Measurements from ENCODE around the gene GRSF1.
A peak's percentile ranks its signal among the peaks of the same experiment; 100 is the strongest.
"Not testable (repeated sequence)": the region's sequence is repeated elsewhere in the genome, so short reads cannot be mapped to it uniquely, and the experiment has no call there.

GRSF1 gene

DNA sequence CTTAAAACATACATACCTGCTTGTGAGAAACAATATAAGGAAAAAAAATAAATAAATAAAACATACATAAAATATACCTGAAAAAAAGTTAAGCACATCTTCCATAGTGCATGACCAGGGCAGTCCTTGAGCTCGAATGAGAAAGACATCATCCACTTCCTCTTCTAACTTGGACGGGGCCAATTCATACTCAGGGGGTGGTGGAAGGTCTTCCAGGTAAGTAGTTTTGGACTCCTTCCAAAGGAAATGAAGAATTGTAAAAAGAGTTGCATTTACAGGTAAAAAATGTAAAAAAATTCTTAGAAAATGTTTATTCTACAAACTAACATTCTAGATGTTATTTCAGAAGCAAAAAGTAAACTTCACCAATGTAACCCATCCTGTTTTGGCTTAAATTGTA lies 3.6 kb downstream of the GRSF1 start:
- DNase-seq (ENCODE audit: low read depth in 2 of 2): no peak

DNA sequence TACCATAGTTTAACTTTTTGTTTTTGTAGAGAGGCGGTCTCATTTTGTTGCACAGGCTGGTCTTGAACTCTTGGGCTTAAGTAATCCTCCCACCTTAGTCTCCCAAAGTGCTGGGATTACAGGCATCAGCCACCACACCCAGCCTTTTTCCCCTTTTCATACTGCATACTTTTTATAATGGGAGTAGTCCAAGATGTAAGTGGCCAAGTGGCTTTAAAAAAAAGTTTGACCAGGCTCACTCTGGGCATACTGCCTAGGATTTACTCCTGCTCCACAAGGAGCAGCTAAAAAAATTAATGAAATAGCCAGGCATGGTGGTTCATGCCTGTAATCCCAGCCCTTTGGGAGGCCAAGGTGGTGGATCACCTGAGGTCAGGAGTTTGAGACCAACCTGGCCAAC lies 6.0 kb downstream of the GRSF1 start:
- DNase-seq (ENCODE audit: low read depth in 2 of 2): no peak

DNA sequence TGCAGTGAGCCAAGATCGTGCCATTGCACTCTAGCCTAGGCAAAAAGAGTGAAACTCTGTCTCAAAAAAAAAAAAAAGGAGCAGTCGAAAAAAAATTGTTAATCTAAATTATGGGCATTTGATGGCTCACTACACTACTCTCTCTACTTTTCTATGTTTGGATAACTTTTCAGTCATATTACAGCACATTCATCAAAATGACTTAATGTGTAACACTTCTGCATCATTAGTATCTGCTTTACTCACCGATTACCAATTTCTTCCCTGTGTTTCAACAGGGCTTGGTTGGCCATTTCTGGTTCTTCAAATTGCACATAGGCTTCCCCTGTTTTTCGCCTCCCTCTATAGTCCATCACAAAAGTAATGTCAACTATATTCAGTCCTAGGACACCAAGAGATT lies 8.4 kb downstream of the GRSF1 start:
- DNase-seq (ENCODE audit: low read depth in 2 of 2): no peak

DNA sequence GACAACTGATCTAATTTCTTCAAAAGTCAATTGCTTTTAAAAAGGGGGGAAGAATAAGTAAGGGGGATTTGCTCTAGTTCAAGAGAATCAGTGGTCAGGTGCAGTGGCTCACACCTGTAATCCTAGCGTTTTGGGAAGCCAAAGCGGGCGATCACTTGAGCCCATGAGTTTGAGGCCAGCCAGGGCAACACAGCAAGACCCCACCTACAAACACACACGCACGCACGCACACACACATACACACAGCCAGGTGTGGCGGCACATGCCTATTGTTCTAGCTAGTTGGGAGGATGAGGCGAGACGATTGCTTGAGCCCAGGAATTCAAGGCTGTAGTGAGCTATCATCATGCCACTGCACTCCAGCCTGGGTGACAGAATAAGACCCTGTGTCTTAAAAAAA lies 9.6 kb downstream of the GRSF1 start:
- DNase-seq (ENCODE audit: low read depth in 2 of 2): no peak

DNA sequence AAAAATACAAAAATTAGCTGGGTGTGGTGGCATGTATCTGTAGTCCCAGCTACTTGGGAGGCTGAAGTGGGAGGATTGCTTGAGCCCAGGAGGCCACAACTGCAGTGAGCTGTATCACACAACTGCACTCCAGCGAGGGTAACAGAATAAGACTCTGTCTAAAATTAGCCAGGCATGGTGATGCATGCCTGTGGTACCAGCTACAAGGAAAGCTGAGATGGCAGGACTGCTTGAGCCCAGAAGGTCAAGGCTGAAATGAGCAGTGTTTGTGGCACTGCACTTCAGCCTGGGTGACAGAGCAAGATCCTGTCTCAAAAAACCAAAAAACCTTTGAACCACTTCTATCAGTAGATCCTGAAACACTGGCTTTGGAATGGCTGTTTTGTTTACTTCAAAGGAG lies 10.2 kb downstream of the GRSF1 start:
- DNase-seq (ENCODE audit: low read depth in 2 of 2): no peak

DNA sequence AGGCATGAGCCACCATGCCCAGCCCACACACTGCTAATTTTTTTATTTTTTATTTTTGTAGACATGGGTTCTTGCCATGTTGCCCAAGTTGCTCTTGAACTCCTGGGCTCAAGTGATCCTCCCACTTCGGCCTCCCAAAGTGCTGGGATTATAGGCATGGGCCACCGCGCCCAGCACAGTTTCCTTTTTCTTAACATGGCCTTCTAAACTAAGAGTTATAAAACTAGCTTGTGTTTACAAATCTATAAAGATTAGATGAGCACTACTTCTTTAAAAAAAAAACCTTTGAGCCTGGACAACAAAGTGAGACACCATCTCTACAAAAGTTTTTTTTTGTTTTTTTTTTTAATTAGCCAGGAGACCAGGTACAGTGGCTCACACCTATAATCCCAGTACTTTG lies 10.7 kb downstream of the GRSF1 start:
- no peak for DNase-seq (ENCODE audit: low read depth in 2 of 2)

DNA sequence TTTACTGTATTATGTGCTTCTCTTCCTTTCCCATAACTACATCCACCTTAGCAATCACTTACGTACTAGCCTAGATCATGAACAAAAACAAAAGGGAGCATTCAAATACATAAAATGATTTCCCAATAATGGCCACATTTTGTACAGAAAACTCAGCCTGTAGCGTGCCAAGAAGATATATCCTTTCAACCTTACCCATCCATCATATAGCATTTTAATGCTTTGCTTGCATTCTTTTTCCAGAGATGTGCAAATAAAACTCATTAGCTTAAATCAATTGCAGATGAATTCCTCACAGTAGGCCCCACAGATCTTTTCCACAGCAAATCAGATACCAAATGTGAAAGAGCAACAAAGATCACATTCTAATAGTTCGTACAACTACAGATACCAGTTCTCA lies 20.8 kb downstream of the GRSF1 start:
- peak; percentile 90 to 92 for DNase-seq (ENCODE audit: low read depth in 2 of 2)

DNA sequence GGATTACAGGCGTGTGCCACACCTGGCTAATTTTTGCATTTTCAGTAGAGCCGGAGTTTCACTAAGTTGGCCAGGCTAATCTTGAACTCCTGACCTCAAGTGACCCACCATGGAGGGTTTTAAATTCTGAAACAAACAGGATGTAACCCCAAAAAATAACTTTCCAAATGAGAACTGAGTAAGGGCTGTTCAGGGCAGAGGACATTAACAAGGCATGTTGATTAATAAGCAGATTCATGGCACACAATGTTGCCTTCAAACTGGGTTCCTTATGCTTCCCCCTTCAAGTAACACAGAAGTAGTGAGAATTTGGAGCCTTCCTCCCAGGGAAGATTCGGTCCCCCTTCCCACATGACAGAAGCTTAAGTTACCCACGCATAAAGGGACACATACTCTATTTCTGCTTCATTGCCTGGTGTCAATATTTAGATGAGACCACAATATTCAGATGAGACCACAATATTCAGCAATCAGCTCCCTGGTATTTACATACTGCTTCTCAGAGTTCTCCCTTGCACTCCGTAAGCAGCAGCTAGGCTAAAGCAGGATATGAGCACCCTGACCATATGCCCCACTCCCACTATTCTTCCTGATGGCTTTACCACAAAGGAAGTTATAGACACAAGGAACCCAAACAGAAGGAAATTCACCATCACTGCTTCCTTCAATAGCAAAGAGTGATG lies 21.4 kb downstream of the GRSF1 start:
- no peak for DNase-seq (ENCODE audit: low read depth in 2 of 2)

DNA sequence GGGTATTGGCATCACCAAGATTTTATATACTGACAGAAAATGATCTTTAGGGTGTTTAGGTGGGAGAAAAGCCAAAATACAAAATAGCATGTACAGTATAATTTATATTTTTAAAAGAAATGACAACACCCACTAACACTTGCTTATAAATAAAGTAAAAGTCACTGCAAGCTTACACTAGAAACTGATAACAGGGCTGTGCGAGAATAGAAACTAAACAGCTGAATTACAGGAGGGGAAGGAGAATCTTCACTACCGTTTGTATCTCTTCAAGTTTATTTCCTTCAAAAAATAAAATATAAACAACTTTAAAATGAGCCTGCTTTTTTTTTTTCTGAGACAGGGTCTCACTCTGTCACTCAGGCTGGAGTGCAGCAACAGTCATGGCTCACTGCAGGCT lies 22.8 kb downstream of the GRSF1 start:
- no peak for DNase-seq (ENCODE audit: low read depth in 2 of 2)

DNA sequence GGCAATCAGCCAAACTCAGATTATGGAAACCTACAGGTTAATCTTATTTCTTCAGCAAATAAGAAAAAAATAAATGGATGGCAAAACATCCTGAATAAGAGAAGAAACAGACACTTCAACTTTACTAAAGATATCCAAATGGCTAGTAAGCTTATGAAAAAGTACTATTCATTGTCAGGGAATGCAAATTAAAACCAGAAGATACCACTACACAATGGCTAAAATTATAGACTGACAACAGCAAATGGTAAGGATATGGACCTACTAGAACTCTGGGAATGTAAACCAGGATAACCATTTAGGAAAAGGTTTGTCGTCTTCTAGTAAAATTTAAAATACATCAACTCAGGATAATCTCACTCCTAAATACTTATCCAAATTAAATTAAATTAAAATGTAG lies 24.3 kb downstream of the GRSF1 start:
- DNase-seq (ENCODE audit: low read depth in 2 of 2): peak; percentile 43 to 52

DNA sequence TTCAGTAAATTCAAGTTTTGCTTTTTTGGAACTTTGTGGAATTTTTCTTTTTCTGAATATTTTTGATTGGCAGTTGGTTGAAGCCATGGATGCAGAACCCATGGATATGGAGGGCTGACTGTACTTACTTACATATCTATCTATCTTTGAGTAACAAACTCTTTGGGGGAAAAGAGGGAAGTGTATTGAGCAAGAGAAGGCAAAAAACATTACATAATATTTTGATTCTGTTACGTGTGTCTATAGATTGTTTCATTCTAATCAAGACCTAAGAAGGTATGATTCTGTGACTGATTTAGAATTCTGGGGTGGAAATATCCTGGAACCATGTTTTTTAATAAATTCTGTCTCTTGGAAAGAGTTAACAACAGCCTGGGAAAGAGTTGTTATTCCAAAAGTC lies 31.5 kb downstream of the GRSF1 start:
- DNase-seq (ENCODE audit: low read depth in 2 of 2): no peak

DNA sequence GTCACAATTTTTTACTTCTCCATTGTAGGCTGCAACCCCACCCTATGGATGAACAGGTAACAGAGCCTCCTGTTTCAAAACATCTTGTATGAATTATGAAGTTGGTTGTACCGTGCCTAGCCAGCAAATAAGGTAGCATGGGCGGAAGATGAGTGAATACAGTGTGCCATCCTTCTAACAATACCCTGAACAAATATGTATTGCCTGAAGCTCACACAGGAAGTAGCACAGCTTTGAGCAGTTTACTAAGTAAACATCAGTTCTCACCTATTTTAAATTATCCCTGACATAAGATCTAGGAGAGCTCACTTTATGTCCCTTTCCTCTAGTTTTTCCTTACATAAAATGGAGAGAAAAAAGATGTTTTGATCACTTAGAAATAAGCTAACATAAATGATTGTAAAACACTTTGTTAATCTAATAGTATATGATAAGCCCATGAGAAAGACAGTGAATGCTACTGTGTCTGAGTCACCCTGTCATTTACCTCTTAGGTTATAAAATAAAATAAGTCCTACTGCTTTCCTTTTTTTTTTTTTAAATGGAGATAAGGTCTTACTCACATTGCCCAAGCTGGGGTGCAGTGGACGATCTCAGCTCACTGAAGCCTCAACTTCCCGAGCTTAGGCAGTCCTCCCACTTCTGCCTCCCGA lies 36.6 kb downstream of the GRSF1 start:
- no peak for DNase-seq (ENCODE audit: low read depth in 2 of 2)

DNA sequence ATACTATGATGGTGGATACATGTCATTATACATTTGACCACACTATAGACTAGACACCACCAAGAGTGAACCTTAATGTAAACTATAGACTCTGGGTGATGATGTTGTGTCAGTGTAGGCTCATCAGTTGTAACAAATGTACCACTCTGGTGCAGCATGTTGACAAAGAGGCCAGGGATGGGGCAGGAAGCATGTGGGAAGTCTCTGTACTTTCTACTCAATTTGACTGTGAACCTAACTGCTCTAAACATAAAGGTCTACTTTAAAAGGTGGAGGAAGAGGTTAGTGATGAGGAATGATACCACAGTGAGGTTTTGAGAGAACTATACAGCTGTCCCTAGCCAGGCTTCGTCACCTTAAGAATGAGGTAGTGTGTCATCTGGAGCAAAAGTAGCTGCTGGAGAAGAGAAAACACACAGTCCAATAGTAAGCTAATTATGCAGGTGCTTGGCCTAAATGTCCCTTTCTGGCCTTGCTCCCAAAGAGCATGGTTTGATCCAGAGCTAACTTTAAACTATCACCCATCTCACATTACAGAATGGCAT lies 38.4 kb downstream of the GRSF1 start:
- no peak for DNase-seq (ENCODE audit: low read depth in 2 of 2)

DNA sequence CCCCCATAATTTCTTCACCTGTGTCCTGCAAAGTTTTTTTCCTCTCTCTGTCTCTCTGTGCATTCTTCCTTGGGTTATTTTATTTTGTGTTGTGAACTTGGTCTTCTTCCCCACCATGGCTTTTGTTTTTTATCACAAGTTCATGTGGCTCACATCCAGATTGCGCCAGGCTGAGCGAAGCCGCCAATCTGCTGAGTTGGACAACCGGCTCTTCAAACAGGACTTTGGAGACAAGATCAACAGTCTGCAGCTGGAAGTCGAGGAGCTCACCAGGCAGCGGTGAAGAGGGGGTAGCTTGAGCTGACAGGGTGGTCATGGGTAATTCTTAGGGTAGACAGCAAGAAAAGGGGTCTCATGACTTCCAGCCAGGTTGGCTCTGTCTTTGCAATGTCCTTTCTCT lies 46.1 kb downstream of the GRSF1 start:
- no peak for DNase-seq (ENCODE audit: low read depth in 2 of 2)

DNA sequence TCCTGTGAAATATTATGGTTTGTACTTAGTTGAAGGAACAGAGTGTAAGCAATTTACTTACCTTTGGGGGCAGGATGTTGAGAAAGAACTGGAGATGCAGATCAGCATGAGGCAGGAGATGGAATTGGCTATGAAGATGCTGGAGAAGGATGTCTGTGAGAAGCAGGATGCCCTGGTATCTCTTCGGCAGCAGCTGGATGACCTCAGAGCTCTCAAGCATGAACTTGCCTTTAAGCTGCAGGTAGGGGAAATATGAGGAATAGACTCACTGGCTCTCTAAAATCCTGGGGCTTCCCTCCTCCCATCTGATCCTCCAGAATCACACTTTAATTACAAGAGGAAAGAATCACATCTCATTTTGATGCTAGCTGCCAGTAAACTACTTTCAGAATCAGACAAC lies 51.0 kb downstream of the GRSF1 start:
- DNase-seq (ENCODE audit: low read depth in 2 of 2): no peak

DNA sequence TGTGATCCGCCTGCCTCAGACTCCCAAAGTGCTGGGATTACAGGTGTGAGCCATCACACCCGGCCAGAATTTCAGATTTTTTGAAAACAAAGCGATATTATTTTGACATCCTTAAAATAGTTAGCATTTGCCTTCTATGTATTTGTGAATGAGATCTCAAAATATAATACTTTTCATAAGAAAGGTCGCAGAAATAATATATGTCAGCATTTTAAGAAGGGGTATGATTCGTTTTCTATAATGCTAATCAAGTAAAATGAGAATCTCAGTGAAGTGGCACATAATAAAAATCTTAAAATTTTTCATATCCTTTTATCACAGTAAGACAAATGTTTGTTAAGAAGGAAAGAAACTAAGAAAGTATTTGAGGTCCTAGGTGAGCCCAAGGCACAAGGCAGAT lies 52.2 kb downstream of the GRSF1 start:
- no peak for DNase-seq (ENCODE audit: low read depth in 2 of 2)

DNA sequence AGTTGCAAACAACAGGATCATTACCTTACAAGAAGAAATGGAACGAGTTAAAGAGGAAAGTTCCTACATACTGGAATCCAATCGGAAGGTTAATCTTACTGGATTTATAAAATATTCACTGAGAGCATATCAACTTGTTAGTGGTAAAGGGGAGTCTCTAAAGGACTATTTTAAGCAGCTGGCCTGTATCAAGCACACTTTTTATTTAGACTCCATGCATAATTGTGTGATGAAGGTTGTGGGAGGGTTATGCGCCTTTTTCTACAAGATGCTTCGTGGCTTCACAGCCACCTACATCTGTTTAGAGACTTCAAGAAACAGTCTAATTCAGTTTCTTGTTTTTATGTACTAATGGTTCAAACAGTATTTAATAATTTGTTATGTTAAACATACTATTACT lies 56.6 kb downstream of the GRSF1 start:
- DNase-seq (ENCODE audit: low read depth in 2 of 2): no peak

DNA sequence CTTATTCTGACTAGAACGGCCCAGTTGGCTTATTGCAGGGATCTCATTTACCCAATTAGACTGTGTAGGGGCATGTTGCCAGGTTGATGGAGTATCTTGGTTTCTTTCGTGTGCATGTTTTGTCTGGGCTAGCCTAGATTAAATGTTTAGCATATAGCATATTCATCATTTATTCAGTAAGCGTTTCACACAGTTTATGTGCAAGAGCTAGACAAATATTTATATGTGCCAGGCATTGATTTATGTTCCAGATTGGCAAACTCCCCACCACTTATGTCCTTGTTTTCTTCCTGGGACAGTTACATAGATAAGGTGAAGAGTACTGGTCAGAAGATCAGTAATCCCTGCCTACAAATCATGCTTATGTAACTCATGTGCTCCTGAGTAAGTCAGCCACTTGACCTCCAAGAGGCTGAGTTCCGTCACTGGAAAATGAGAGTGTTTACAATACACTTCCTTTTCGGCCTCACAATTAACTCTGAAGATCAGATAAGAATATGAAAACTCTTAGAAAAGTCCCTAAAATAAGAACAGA lies 60.7 kb downstream of the GRSF1 start:
- DNase-seq (ENCODE audit: low read depth in 2 of 2): no peak

DNA sequence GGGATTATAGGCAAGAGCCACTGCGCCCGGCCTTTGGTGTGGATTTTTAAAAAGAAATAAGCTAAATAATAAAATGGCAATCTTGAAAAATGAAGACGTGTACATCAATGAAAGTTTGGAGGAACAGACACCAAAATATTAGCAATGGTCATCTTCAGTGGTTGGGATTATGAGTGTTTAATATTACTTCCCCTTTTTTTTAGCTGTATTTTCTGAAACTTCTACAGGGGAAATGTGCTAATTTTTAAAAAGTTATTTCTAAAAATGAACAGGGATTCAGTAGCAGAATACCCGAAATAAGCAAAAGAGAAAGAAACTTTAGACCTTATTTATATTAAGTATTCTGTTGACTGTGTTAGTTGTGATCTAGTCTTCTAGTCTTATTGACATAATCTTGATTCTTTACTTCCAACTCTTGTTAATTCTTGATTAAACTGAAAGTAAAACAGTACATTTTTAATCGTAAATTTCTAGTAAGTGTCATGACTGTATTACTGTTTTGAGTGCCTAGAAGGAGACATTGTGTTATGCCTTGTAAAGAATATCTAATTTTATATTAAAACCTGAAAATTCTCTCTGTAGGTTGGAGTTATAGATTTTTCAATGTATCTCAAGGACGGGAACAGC lies 66.6 kb downstream of the GRSF1 start:
- no peak for DNase-seq (ENCODE audit: low read depth in 2 of 2)

DNA sequence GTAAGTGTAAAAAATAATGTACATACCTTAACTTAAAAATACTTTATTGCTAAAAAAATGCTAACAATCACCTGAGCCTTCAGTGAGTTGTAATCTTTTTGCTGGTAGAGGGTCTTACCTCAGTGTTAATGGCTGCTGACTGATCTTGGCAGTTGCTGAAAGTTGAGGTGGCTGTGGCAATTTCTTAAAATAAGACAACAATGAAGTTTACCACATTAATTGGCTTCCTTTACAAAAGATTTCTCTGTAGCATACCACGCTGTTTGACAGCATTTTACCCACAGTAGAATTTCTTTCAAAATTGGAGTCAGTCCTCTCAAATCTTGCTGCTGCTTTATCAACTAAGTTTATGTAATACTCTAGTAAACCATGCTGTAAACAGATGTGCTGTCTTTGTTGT lies 70.3 kb downstream of the GRSF1 start:
- DNase-seq (ENCODE audit: low read depth in 2 of 2): not testable (repeated sequence)

DNA sequence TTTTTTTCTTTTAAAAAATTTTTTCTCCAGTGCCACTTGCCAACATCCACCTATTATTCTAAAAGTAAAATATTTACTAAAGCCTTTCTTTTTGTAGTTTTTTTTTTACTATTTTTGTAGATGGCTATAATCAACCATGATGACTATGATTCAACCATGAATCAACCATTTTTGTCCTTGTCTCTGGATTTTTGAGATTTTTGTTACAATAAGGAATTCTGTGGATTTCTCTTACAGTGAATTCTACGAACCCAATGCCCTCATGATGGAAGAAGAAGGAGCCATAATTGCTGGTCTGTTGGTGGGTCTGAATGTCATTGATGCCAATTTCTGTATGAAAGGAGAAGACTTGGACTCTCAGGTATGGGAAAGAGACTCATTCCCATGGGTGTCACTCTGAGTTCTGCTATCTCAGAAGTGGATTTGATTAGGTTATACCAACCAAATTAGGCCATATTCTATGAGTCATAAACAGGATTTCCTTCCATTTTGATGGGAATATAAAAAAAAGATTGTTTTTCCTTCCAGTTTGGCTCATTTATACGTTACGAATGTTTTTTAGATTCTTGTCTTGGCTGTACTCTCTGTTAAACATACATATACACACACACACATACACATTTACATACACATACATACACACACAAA lies 71.3 kb downstream of the GRSF1 start:
- DNase-seq (ENCODE audit: low read depth in 2 of 2): no peak

All from fibroblast of skin of left quadriceps (primary cell).